Mesothelial cell of epicardium (in vitro differentiated cells): ENCODE data around the gene ARHGAP25. TPM values are rescaled to one million over a fixed set of nuclear protein-coding genes. Genes with fewer than 3 reads are reported as not detected.

ENCODE experiments used
- DNase-seq, 2 experiments: peaks; one replicate each; pipeline ENCODE4 v3.0.0; 2021; ENCODE audit warnings: low spot score in 2 of 2; ENCODE audit not compliant: unreplicated experiment in 2 of 2
- H3K27ac Mint-ChIP-seq: 2 replicates; pipeline ENCODE4 v1.8.0; 2021; ENCODE audit warnings: mixed read lengths
- H3K27me3 Mint-ChIP-seq: 2 replicates; pipeline ENCODE4 v1.8.0; 2021; ENCODE audit warnings: low read depth, mixed read lengths
- H3K36me3 Mint-ChIP-seq: 2 replicates; pipeline ENCODE4 v1.8.0; 2021; ENCODE audit warnings: mixed read lengths
- H3K4me1 Mint-ChIP-seq: 2 replicates; pipeline ENCODE4 v1.8.0; 2021; ENCODE audit warnings: mixed read lengths
- H3K4me3 Mint-ChIP-seq: 2 replicates; pipeline ENCODE4 v1.8.0; 2021; ENCODE audit warnings: mild to moderate bottlenecking, moderate library complexity, mixed read lengths
- H3K9me3 Mint-ChIP-seq: 2 replicates; pipeline ENCODE4 v1.8.0; 2021; ENCODE audit warnings: mixed read lengths
- total RNA-seq: library from RNA; stranded (reverse); gene quantifications from 3 replicates; pipeline ENCODE4 v1.2.1, GENCODE V29; 2021
- TF ChIP-seq, protein P1 (sequence below): fragments of 200-600 bp; sonication (generic); IDR thresholded peaks from one replicate; pipeline ENCODE4 v1.5.0; 2021; ENCODE audit warnings: antibody characterized with exemption; ENCODE audit not compliant: unreplicated experiment

The ARHGAP25 gene
- total RNA-seq, 1 donor from 2014 or later, result 1.4 TPM

DNA sequence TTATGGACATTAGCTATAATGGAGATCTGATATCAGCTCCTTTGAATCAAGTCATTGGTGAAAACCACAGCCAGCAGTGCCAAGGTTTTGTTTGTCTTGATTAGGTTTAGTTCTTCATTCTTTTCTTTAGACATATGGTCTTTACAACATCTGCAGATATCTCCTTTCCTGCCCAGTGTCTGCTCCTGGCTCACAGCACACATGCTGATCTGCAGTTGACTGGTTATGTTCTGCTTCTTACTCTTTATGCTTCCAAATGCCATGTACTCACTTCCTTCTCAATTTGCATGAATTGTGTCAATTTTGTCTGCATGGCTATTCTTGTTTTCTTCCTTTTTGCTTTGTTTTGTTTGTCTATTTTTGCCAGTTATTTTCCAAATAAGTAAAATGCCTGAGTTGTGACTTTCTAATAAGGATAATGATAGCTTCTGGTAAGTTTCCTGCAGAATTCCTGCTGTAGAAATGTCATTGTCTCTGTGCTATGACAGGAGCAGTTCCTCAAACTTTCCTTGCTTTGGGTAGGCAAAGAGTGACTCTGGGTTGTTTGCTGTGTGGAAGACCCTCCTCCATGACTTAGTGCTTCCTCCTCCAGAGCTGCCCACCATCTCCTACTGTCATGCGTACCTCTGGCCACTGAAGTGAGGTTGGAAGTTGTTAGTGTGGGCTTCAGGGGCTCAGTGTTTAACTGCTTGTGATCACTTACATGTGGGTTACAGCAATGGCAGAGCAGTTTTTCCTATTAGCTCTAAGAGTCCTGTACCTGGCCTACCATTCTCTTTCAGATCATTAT, 8.2 kb downstream of the ARHGAP25 start:
- Mint-ChIP-seq H3K9me3 (peaks cover 5% of the 10 kb centered on the region), H3K36me3 (no peaks in the 10 kb centered on the region), H3K4me3 (no peak overlapping the region), H3K27ac (no peak overlapping the region), H3K27me3 (no peaks in the 10 kb centered on the region), H3K4me1 (peaks cover 12% of the 10 kb centered on the region)
- DNase-seq, result peak in 1 of 2 experiments; percentile 11
- TF ChIP-seq, protein P1, sequence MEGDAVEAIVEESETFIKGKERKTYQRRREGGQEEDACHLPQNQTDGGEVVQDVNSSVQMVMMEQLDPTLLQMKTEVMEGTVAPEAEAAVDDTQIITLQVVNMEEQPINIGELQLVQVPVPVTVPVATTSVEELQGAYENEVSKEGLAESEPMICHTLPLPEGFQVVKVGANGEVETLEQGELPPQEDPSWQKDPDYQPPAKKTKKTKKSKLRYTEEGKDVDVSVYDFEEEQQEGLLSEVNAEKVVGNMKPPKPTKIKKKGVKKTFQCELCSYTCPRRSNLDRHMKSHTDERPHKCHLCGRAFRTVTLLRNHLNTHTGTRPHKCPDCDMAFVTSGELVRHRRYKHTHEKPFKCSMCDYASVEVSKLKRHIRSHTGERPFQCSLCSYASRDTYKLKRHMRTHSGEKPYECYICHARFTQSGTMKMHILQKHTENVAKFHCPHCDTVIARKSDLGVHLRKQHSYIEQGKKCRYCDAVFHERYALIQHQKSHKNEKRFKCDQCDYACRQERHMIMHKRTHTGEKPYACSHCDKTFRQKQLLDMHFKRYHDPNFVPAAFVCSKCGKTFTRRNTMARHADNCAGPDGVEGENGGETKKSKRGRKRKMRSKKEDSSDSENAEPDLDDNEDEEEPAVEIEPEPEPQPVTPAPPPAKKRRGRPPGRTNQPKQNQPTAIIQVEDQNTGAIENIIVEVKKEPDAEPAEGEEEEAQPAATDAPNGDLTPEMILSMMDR, result no peak

DNA sequence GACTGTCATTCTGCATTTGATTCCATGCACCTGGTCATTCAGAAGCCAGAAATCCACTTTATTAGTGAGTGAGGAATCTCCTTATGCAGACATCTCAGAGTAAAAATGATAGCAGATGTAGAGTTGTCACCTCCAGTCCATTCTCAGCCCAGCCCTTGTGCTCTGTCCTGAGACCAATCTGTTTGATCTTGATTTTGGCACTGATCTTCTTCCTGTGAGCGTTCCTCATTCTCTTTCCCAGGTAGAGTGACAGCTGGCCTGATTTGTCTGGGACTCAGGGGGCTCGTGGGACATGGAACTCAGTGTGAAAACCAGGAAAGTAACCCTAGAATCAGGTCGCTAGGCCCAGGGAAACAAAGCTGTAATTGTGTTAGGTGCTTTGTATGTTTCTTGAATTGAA, 8.9 kb downstream of the ARHGAP25 start:
- Mint-ChIP-seq H3K4me3 (no peak overlapping the region), H3K36me3 (no peaks in the 10 kb centered on the region), H3K4me1 (peaks cover 12% of the 10 kb centered on the region), H3K9me3 (peaks cover 5% of the 10 kb centered on the region), H3K27me3 (no peaks in the 10 kb centered on the region), H3K27ac (no peak overlapping the region)
- DNase-seq, result peak in 1 of 2 experiments; percentile 6
- TF ChIP-seq, protein P1, result no peak

DNA sequence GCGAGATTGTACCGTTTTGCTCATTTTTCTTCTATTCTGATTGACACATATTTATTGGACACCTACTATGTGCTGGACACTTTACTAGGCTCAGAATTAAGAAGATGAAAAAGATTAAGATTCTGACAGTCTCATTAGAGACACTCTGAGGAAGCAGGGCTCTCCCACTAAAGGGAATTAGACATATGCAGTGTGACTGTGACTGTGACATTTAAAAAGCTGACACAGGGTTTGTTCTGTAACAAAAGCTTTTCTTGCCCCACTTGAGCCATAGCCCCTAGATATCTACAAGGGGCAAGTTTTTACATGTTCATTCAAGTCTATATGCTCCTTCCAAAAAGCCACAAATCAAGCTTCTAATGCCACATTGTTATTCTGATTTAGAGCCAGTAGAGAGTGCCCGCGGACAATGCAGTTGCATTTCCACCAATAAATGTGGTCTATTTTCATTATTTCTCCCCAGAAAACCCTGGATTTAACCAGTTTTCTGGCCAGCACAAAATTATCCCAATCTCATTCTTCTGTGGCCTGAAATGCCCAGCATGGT, 9.8 kb downstream of the ARHGAP25 start:
- Mint-ChIP-seq H3K4me1 (peaks cover 12% of the 10 kb centered on the region), H3K4me3 (no peak overlapping the region), H3K27ac (no peak overlapping the region), H3K36me3 (no peaks in the 10 kb centered on the region), H3K9me3 (peaks cover 5% of the 10 kb centered on the region), H3K27me3 (no peaks in the 10 kb centered on the region)
- peak in 1 of 2 experiments; percentile 11 for DNase-seq
- TF ChIP-seq, protein P1, result no peak

DNA sequence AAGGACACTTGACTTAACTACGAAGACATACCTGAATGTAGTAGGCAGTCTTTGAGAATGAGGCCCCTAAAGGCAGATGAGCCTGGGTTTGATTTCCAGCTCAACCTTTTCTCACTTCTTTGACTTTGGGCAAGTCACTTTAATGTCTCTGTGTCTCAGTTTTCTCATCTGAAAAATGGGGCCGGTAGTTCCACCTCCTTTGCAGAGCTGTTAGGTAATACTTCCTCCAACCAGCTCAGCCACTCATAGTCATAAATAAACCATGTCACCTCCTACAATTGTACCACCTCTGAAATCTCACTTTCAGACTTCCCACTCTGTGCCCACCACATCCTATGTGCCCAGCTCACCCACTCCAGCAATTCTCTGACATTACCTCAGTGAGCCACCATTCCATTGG, 10.4 kb downstream of the ARHGAP25 start:
- peaks cover 12% of the 10 kb centered on the region for H3K4me1 Mint-ChIP-seq
- TF ChIP-seq, protein P1, result no peak
- H3K27ac Mint-ChIP-seq, result no peak overlapping the region
- no peaks in the 10 kb centered on the region for H3K27me3 Mint-ChIP-seq
- peaks cover 5% of the 10 kb centered on the region for H3K9me3 Mint-ChIP-seq
- no peaks in the 10 kb centered on the region for H3K36me3 Mint-ChIP-seq
- no peak overlapping the region for H3K4me3 Mint-ChIP-seq
- peak in 1 of 2 experiments; percentile 10 for DNase-seq

DNA sequence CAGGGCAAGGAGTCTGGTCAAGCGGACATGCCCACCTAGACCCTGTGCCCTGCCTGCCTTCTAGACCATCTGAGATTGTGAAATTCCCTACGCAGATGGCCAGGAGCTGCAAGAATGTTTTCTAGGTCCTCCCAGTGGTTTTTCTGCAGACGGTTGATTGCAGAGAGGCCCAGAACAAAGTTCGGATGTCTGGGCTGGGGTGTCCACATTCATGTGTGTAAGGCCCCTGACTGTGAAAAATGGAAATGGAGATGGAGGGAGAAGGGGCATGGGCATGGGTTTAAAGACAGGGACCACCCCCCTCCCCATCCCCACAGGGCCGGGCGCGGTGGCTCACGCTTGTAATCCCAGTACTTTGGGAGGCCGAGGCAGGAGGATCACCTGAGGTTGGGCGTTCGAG, 11.8 kb downstream of the ARHGAP25 start:
- Mint-ChIP-seq H3K27me3 (no peaks in the 10 kb centered on the region), H3K4me1 (peaks cover 11% of the 10 kb centered on the region), H3K4me3 (no peak overlapping the region), H3K36me3 (no peaks in the 10 kb centered on the region), H3K9me3 (peaks cover 5% of the 10 kb centered on the region), H3K27ac (no peak overlapping the region)
- TF ChIP-seq, protein P1, result no peak
- DNase-seq, result peak in 1 of 2 experiments; percentile 25
